GM10248 (cell line): ENCODE measurements around the gene RAPH1.

Source experiments
- CTCF ChIA-PET: fragments of 300-600 bp; sonication (Branson Sonifier 250); formaldehyde crosslinking; extraction: SDS; loops from one replicate; lab custom pipeline; 2021; ENCODE audit warnings: antibody characterized with exemption; lab: Yijun Ruan, JAX
- POLR2A ChIA-PET: fragments of 350-650 bp; sonication (Branson Sonifier 250); formaldehyde crosslinking; extraction: SDS; loops from one replicate; lab custom pipeline; 2020; ENCODE audit warnings: antibody characterized with exemption; lab: Yijun Ruan, JAX
- DNase-seq: peaks from one replicate; pipeline ENCODE4 v3.0.0; 2012; ENCODE audit errors: extremely low spot score
- CTCF ChIP-seq: IDR thresholded peaks from 2 replicates; pipeline ENCODE4 v1.5.1; 2012; ENCODE audit warnings: mild to moderate bottlenecking, low read depth; ENCODE audit errors: extremely low read depth, missing control alignments, control extremely low read depth

The RAPH1 gene

GRCh38 chr2:203476881-203477280 lies 58.2 kb downstream of the RAPH1 start:
- POLR2A ChIA-PET, result no interaction called here
- DNase-seq, result no peak
- CTCF ChIA-PET, result interaction anchor here (1.5 kb wide), 1 partner anchor 339 kb away, joined by 4 read pairs; no protein-coding TSS in a partner anchor
- no peak for TF ChIP-seq CTCF

- DNase-seq, result no peak
- ChIA-PET POLR2A (no interaction called here), CTCF (interaction anchor here (1.8 kb wide), 1 partner anchor 15 kb away, joined by 4 read pairs; no protein-coding TSS in a partner anchor)
- TF ChIP-seq CTCF, result no peak
Measured at GRCh38 chr2:203471323-203471722, 63.8 kb downstream of the RAPH1 start.

GRCh38 chr2:203470371-203470770 lies 64.7 kb downstream of the RAPH1 start:
- POLR2A ChIA-PET, result no interaction called here
- CTCF ChIA-PET, result interaction anchor here (1.4 to 1.8 kb wide), 3 partner anchors 16 to 345 kb away, joined by 3 to 4 read pairs (median 3); no protein-coding TSS in a partner anchor
- TF ChIP-seq CTCF, result no peak
- DNase-seq, result no peak

- no peak for DNase-seq
- ChIA-PET CTCF (interaction anchor here (1.3 to 2.1 kb wide), 6 partner anchors 11 to 440 kb away, joined by 3 to 12 read pairs (median 4); no protein-coding TSS in a partner anchor), POLR2A (no interaction called here)
- no peak for TF ChIP-seq CTCF
Measured at GRCh38 chr2:203469546-203469945, 65.6 kb downstream of the RAPH1 start.

GRCh38 chr2:203463266-203463678 lies 71.8 kb downstream of the RAPH1 start:
- no peak for DNase-seq
- POLR2A ChIA-PET, result interaction anchor here (0.6 kb wide), 1 partner anchor 1084 kb away, joined by 6 read pairs; no protein-coding TSS in a partner anchor
- CTCF ChIA-PET, result interaction anchor here (1.0 to 2.4 kb wide), 2 partner anchors 9 to 286 kb away, joined by 3 to 11 read pairs; no protein-coding TSS in a partner anchor
- no peak for TF ChIP-seq CTCF

GRCh38 chr2:203462308-203462707 lies 72.8 kb downstream of the RAPH1 start:
- ChIA-PET CTCF (interaction anchor here (2.4 kb wide), 1 partner anchor 8 kb away, joined by 11 read pairs; no protein-coding TSS in a partner anchor), POLR2A (no interaction called here)
- TF ChIP-seq CTCF, result no peak
- DNase-seq, result no peak

GRCh38 chr2:203461746-203462145 lies 73.4 kb downstream of the RAPH1 start:
- CTCF ChIA-PET, result no interaction called here
- no peak for TF ChIP-seq CTCF
- POLR2A ChIA-PET, result no interaction called here
- no peak for DNase-seq
